Mucosa of stomach (tissue), 1 donor: ENCODE results near the gene MED29.
A peak's percentile ranks its signal among the peaks of the same experiment; 100 is the strongest.

ENCODE experiments used
- H3K27me3 ChIP-seq: one replicate; pipeline ENCODE4 v1.7.0; 2013; ENCODE audit warnings: mild to moderate bottlenecking, low read length; ENCODE audit not compliant: control insufficient read depth, insufficient read depth
- H3K36me3 ChIP-seq: one replicate; pipeline ENCODE4 v1.7.0; 2013; ENCODE audit warnings: low read length; ENCODE audit not compliant: control insufficient read depth, insufficient read depth
- H3K4me1 ChIP-seq: one replicate; pipeline ENCODE4 v1.7.0; 2013; ENCODE audit warnings: mild to moderate bottlenecking, low read length; ENCODE audit not compliant: control insufficient read depth, insufficient read depth
- H3K4me3 ChIP-seq: one replicate; pipeline ENCODE4 v1.7.0; 2013; ENCODE audit warnings: low read length
- H3K9ac ChIP-seq: one replicate; pipeline ENCODE4 v1.7.0; 2013; ENCODE audit warnings: mild to moderate bottlenecking, low read length, moderate library complexity
- H3K9me3 ChIP-seq: one replicate; pipeline ENCODE4 v1.7.0; 2013; ENCODE audit warnings: mild to moderate bottlenecking, low read length, moderate library complexity; ENCODE audit not compliant: control insufficient read depth
- donor health status: Pancreatic carcinoma.

The MED29 gene

GRCh38 chr19:39390751-39391437 lies at the start of gene MED29, which contains the start of gene PAF1:
Gene MED29, plus strand, starts transcription at chr19:39391378. Its CDS starts 45 bp downstream, at chr19:39391423.
Gene PAF1, minus strand, starts transcription at chr19:39391106. Its CDS starts 242 bp downstream, at chr19:39390864.
- Histone ChIP-seq H3K4me1 (peaks cover 16% of the 10 kb centered on the region), H3K36me3 (peaks cover 24% of the 10 kb centered on the region), H3K27me3 (no peaks in the 10 kb centered on the region), H3K4me3 (peak within 1 kb of the TSS; percentile 87), H3K9me3 (no peaks in the 10 kb centered on the region), H3K9ac (peak within 1 kb of the TSS; percentile 98)

GRCh38 chr19:39341719-39342604 lies 49.2 kb upstream of the MED29 start, which contains the start of gene SAMD4B:
Gene SAMD4B, plus strand, starts transcription at chr19:39342421. Its CDS starts 14,473 bp downstream, at chr19:39356894.
- Histone ChIP-seq H3K4me1 (peaks cover 20% of the 10 kb centered on the region), H3K9ac (peak within 1 kb of the TSS; percentile 79), H3K27me3 (no peaks in the 10 kb centered on the region), H3K36me3 (no peaks in the 10 kb centered on the region), H3K9me3 (no peaks in the 10 kb centered on the region), H3K4me3 (peak within 1 kb of the TSS; percentile 76)

GRCh38 chr19:39342647-39343305 lies 48.4 kb upstream of the MED29 start:
- Histone ChIP-seq H3K4me1 (peaks cover 20% of the 10 kb centered on the region), H3K4me3 (peak overlapping the region; percentile 57), H3K9me3 (no peaks in the 10 kb centered on the region), H3K9ac (peak overlapping the region; percentile 79), H3K27me3 (no peaks in the 10 kb centered on the region), H3K36me3 (no peaks in the 10 kb centered on the region)

GRCh38 chr19:39345956-39346355 lies 45.2 kb upstream of the MED29 start:
- Histone ChIP-seq H3K36me3 (no peaks in the 10 kb centered on the region), H3K4me3 (no peak overlapping the region), H3K9me3 (no peaks in the 10 kb centered on the region), H3K27me3 (no peaks in the 10 kb centered on the region), H3K4me1 (peaks cover 17% of the 10 kb centered on the region), H3K9ac (no peak overlapping the region)

- H3K4me1 ChIP-seq, result peaks cover 14% of the 10 kb centered on the region
- no peaks in the 10 kb centered on the region for H3K27me3 ChIP-seq
- H3K36me3 ChIP-seq, result no peaks in the 10 kb centered on the region
- H3K9ac ChIP-seq, result no peak overlapping the region
- H3K4me3 ChIP-seq, result no peak overlapping the region
- no peaks in the 10 kb centered on the region for H3K9me3 ChIP-seq
Observed at GRCh38 chr19:39347332-39348164, 43.6 kb upstream of the MED29 start.

GRCh38 chr19:39349326-39349725 lies 41.9 kb upstream of the MED29 start:
- H3K27me3 ChIP-seq, result no peaks in the 10 kb centered on the region
- no peaks in the 10 kb centered on the region for H3K4me1 ChIP-seq
- H3K9me3 ChIP-seq, result no peaks in the 10 kb centered on the region
- no peak overlapping the region for H3K4me3 ChIP-seq
- H3K9ac ChIP-seq, result no peak overlapping the region
- no peaks in the 10 kb centered on the region for H3K36me3 ChIP-seq

- no peak overlapping the region for H3K4me3 ChIP-seq
- H3K9me3 ChIP-seq, result no peaks in the 10 kb centered on the region
- H3K9ac ChIP-seq, result no peak overlapping the region
- H3K36me3 ChIP-seq, result peaks cover 1% of the 10 kb centered on the region
- H3K4me1 ChIP-seq, result no peaks in the 10 kb centered on the region
- H3K27me3 ChIP-seq, result no peaks in the 10 kb centered on the region
Observed at GRCh38 chr19:39350156-39350555, 41.0 kb upstream of the MED29 start.

- Histone ChIP-seq H3K36me3 (peaks cover 13% of the 10 kb centered on the region), H3K9ac (no peak overlapping the region), H3K27me3 (no peaks in the 10 kb centered on the region), H3K9me3 (no peaks in the 10 kb centered on the region), H3K4me3 (no peak overlapping the region), H3K4me1 (no peaks in the 10 kb centered on the region)
Observed at GRCh38 chr19:39351537-39352064, 39.6 kb upstream of the MED29 start.

- Histone ChIP-seq H3K4me1 (no peaks in the 10 kb centered on the region), H3K9ac (no peak overlapping the region), H3K4me3 (no peak overlapping the region), H3K27me3 (no peaks in the 10 kb centered on the region), H3K9me3 (no peaks in the 10 kb centered on the region), H3K36me3 (peaks cover 23% of the 10 kb centered on the region)
Observed at GRCh38 chr19:39352381-39353255, 38.6 kb upstream of the MED29 start.

- Histone ChIP-seq H3K9me3 (no peaks in the 10 kb centered on the region), H3K9ac (no peak overlapping the region), H3K4me3 (no peak overlapping the region), H3K27me3 (no peaks in the 10 kb centered on the region), H3K36me3 (peaks cover 25% of the 10 kb centered on the region), H3K4me1 (no peaks in the 10 kb centered on the region)
Observed at GRCh38 chr19:39355253-39355652, 35.9 kb upstream of the MED29 start.
